Panc1 (cell line): ENCODE data around the gene OTC. TPM values are rescaled to one million over a fixed set of nuclear protein-coding genes. Genes with fewer than 3 reads are reported as not detected.

ENCODE experiments used
- ATAC-seq: fragments of 200-7000 bp; cut with Tn5 transposase; 2 replicates; pipeline ENCODE4 v1.9.1; 2020; ENCODE audit warnings: mild to moderate bottlenecking, moderate library complexity
- BruUV-seq: library from RNA; stranded (reverse); fragments of 400-500 nt; replicated peaks from 2 replicates; lab custom pipeline; 2021; lab: Mats Ljungman, UMichigan
- CTCF ChIA-PET: fragments of 300-600 bp; sonication (Branson Sonifier 250); formaldehyde crosslinking; loops from one replicate; lab custom pipeline; 2022; ENCODE audit warnings: antibody characterized with exemption; lab: Charles Lee
- POLR2A ChIA-PET: fragments of 300-600 bp; sonication (Branson Sonifier 250); formaldehyde crosslinking; loops from one replicate; lab custom pipeline; 2022; ENCODE audit warnings: antibody characterized with exemption; lab: Charles Lee
- DNase-seq: peaks from one replicate; pipeline ENCODE4 v3.0.0-alpha.2; 2010; ENCODE audit warnings: low read depth, low spot score
- H3K27ac ChIP-seq: 2 replicates; pipeline ENCODE4 v1.5.1; 2011; ENCODE audit warnings: mild to moderate bottlenecking, low read length, inconsistent platforms
- H3K27me3 ChIP-seq: fragments of 200-500 bp; sonication (Bioruptor generic); 2 replicates; pipeline ENCODE4 v1.6.0; 2014; ENCODE audit warnings: low read length, inconsistent platforms; ENCODE audit not compliant: control insufficient read depth, insufficient read depth
- H3K36me3 ChIP-seq: fragments of 200-500 bp; sonication (Bioruptor generic); 2 replicates; pipeline ENCODE4 v1.5.1; 2014; ENCODE audit warnings: inconsistent platforms, mild to moderate bottlenecking, low read length, moderate library complexity; ENCODE audit not compliant: control insufficient read depth, insufficient read depth
- H3K4me1 ChIP-seq: 2 replicates; pipeline ENCODE4 v1.5.1; 2011; ENCODE audit warnings: inconsistent platforms, mild to moderate bottlenecking, low read length, moderate library complexity; ENCODE audit not compliant: control insufficient read depth, insufficient read depth
- H3K4me3 ChIP-seq, 2 experiments: 2 replicates each; pipeline ENCODE4 v1.5.1; 2011 to 2012; ENCODE audit warnings: low read depth in 2 of 2, low read length in 2 of 2, mild to moderate bottlenecking in 2 of 2, inconsistent platforms in 1 of 2, moderate library complexity in 1 of 2
- H3K9me3 ChIP-seq: fragments of 200-500 bp; sonication (Bioruptor generic); 2 replicates; pipeline ENCODE4 v1.5.1; 2014; ENCODE audit warnings: low read depth, mild to moderate bottlenecking, inconsistent platforms, low read length, moderate library complexity; ENCODE audit not compliant: control insufficient read depth, insufficient read depth
- CTCF ChIP-seq: fragments of 450-650 bp; IDR thresholded peaks from 2 replicates; pipeline ENCODE4 v1.5.1; 2017; ENCODE audit warnings: mild to moderate bottlenecking
- POLR2AphosphoS5 ChIP-seq: IDR thresholded peaks from 2 replicates; pipeline ENCODE4 v1.6.1; 2012; ENCODE audit warnings: mild to moderate bottlenecking, low read depth, low read length, moderate library complexity
- REST ChIP-seq, 2 experiments: IDR thresholded peaks; 2 replicates each; pipeline ENCODE4 v1.6.1; 2011 to 2012; ENCODE audit warnings: low read depth in 2 of 2, control low read depth in 1 of 2, low read length in 1 of 2, mild to moderate bottlenecking in 1 of 2, moderate library complexity in 1 of 2; ENCODE audit not compliant: insufficient read depth in 1 of 2
- SIN3A ChIP-seq: IDR thresholded peaks from 2 replicates; pipeline ENCODE4 v1.6.1; 2012; ENCODE audit warnings: low read depth, mild to moderate bottlenecking, low read length, moderate library complexity, borderline replicate concordance; ENCODE audit not compliant: insufficient read depth
- TCF7L2 ChIP-seq: IDR thresholded peaks from 2 replicates; pipeline ENCODE4 v1.6.1; 2011; ENCODE audit warnings: mild to moderate bottlenecking, low read depth, low read length, inconsistent platforms
- in situ Hi-C: cut with HindIII; loops from 2 replicates; pipeline ENCODE4 v1.10.0; 2016; ENCODE audit warnings: low sequenced_read_pairs, low pct_unique_long_range_greater_than_20kb
- intact Hi-C: fragments of 100-400 bp; cut with micrococcal nuclease; formaldehyde crosslinking; loops from one replicate; pipeline ENCODE4 v1.10.0; 2022; ENCODE audit not compliant: unreplicated experiment
- total RNA-seq: library from RNA; stranded (reverse); gene quantifications from one replicate; pipeline ENCODE4 v1.2.1, GENCODE V29; 2021; ENCODE audit not compliant: unreplicated experiment

The OTC gene
- total RNA-seq, 1 experiment from 2014 or later, result not detected

DNA sequence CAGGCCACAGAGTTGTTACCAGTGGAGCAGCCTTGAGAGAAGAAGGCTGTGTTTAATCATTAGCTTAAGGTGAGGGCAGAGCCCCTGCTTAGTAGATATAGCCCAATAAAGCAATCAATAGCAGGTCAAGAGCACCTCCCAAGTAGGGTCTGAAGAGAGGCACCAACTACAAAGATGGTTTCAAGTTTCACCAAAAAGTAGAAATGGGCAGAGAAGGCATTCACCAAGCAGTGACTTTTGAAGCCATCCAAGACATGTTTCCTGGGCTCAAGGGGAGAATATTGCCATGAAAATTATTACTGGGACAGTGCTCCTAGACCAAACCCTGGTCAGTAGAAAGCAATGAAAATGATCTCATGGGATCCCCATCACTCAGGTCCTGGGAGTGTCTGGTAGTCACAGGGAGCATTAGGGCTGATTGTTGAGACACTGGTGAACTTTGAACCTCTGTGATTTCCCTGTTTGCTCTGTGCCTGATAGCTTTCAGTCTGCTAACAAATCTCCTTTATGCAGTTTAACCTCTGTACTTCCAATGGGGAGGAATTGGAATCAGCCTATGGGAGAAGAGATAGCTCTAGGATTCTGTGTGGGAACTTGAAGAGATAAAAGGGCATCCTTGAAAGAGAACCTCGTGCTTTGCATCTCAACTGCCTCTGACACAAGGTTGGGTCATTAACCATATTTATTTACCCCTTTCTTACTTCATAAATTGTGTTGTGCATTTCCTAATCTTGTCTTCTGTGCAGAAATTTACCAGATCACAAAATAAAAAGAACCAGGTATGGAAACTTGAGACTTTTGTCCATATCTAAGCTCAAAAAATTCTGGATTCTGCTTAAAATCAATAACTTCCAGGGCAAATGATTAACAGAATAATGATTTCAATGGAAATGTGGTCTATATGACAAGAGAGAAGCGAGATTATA, 9.3 kb upstream of the OTC start:
- in situ Hi-C loops, result no loop called here
- CTCF ChIA-PET, result no interaction called here
- no peaks in the 10 kb centered on the region for H3K4me1 ChIP-seq
- no peak overlapping the region for H3K4me3 ChIP-seq
- no peak overlapping the region for H3K27ac ChIP-seq
- ATAC-seq, result no peak
- TF ChIP-seq SIN3A, result no peak
- no peak for TF ChIP-seq POLR2AphosphoS5
- TF ChIP-seq REST (IDR thresholded peaks at IDR 0.05; ENCODE audit: insufficient read depth in 1 of 2, low read depth in 2 of 2, low read length in 1 of 2), result no peak
- no peak for TF ChIP-seq TCF7L2
- no peak for TF ChIP-seq CTCF
- H3K9me3 ChIP-seq, result no peaks in the 10 kb centered on the region
- intact Hi-C loops, result no loop called here
- no TSS peak for BruUV-seq
- H3K36me3 ChIP-seq, result no peaks in the 10 kb centered on the region
- POLR2A ChIA-PET, result interaction anchor here (0.6 kb wide), 1 partner anchor 198 kb away, joined by 3 read pairs; no protein-coding TSS in a partner anchor
- DNase-seq, result no peak
- no peaks in the 10 kb centered on the region for H3K27me3 ChIP-seq

- TF ChIP-seq POLR2AphosphoS5 (no peak), TCF7L2 (no peak), SIN3A (no peak), REST (IDR thresholded peaks at IDR 0.05; ENCODE audit: insufficient read depth in 1 of 2, low read depth in 2 of 2, low read length in 1 of 2) (no peak), CTCF (no peak)
- no peak for DNase-seq
- ATAC-seq, result no peak
- no peaks in the 10 kb centered on the region for H3K9me3 ChIP-seq
- no peak overlapping the region for H3K27ac ChIP-seq
- ChIA-PET CTCF (no interaction called here), POLR2A (no interaction called here)
- in situ Hi-C loops, result no loop called here
- H3K27me3 ChIP-seq, result no peaks in the 10 kb centered on the region
- intact Hi-C loops, result no loop called here
- H3K4me1 ChIP-seq, result no peaks in the 10 kb centered on the region
- no TSS peak for BruUV-seq
- H3K4me3 ChIP-seq, result no peak overlapping the region
- no peaks in the 10 kb centered on the region for H3K36me3 ChIP-seq
Measured at GRCh38 chrX:38346150-38346549, 6.3 kb upstream of the OTC start.
